Kidney epithelial cell (primary cell): ENCODE measurements around the gene IL34. TPM values are rescaled to one million over a fixed set of nuclear protein-coding genes. Genes with fewer than 3 reads are reported as not detected.

Experiments used
- DNase-seq: peaks from one replicate; pipeline ENCODE4 v3.0.0-alpha.2; 2010; ENCODE audit warnings: low read depth
- H3K27me3 ChIP-seq: 2 replicates; pipeline ENCODE4 v1.6.0; 2011; ENCODE audit warnings: low read length; ENCODE audit not compliant: control insufficient read depth, insufficient read depth
- H3K36me3 ChIP-seq: 2 replicates; pipeline ENCODE4 v1.5.1; 2011; ENCODE audit warnings: low read length; ENCODE audit not compliant: control insufficient read depth, insufficient read depth
- H3K4me3 ChIP-seq: 2 replicates; pipeline ENCODE4 v1.5.1; 2011; ENCODE audit warnings: low read depth, mild to moderate bottlenecking, control low read depth, low read length
- CTCF ChIP-seq: IDR thresholded peaks from 2 replicates; pipeline ENCODE4 v1.5.1; 2011; ENCODE audit warnings: mild to moderate bottlenecking, moderate library complexity, low read length, control low read depth, inconsistent platforms; ENCODE audit not compliant: insufficient read depth, poor library complexity, severe bottlenecking
- total RNA-seq: library from RNA; depleted of rRNA; stranded (reverse); fragments of >200 nt; gene quantifications from 2 replicates; pipeline ENCODE4 v1.2.3, GENCODE V29; 2015

IL34 gene
- total RNA-seq, 1 donor from 2014 or later: 0.25 TPM

DNA sequence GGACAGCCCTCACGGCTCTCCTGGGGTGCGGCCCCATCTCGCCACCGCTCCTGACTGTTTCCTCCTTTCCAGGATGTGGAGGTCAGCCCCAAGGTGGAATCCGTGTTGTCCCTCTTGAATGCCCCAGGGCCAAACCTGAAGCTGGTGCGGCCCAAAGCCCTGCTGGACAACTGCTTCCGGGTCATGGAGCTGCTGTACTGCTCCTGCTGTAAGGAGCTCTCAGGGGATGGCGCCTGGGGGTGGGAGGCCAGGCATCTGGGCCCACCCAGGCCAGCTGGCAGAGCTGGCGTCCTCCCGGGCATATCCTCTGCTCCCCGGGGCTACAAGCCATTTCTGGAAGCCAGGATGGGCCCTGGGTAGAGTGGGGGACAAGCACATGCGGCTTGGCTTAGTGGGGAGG lies 13.2 kb downstream of the IL34 start:
- Histone ChIP-seq H3K27me3 (no peaks in the 10 kb centered on the region), H3K4me3 (no peak overlapping the region), H3K36me3 (no peaks in the 10 kb centered on the region)
- no peak for TF ChIP-seq CTCF
- DNase-seq: no peak

- TF ChIP-seq CTCF: no peak
- no peak for DNase-seq
- H3K36me3 ChIP-seq: peaks cover 2% of the 10 kb centered on the region
- no peak overlapping the region for H3K4me3 ChIP-seq
- no peaks in the 10 kb centered on the region for H3K27me3 ChIP-seq
Observed at GRCh38 chr16:70659953-70660671, 13.8 kb downstream of the IL34 start.

DNA sequence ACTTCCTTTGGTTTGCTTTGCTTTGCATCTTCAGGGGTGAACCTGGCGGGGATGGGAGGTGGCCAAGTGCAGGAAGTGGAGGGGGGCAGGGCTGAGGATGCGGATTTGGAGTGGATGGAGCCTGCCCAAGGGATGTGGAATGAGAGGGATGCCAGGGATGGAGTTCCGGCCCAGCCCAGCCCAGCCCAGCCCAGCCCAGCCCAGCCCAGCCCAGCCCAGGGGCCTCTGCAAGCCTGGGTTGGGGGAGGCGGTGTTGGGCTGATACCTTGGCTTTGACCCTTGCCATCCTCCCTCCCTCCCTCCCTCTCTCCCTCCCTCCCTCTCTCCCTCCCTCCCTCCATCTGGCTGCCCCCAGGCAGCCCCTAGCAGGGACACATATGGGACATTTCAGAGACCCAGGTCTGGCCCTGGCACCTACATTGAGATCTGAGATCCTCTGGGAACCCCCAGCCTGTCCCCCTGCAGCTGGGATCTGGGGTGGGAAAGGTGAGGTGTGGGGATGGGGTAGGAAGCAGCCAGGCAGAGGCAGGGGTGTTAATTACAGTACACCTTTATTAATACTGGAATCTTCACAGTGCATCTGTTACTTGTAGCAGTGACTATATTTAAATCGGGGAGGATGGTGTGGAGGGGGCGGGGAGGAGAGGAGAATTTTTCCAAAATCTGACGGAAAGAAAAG lies 14.5 kb downstream of the IL34 start:
- no peak for TF ChIP-seq CTCF
- Histone ChIP-seq H3K4me3 (no peak overlapping the region), H3K36me3 (peaks cover 2% of the 10 kb centered on the region), H3K27me3 (no peaks in the 10 kb centered on the region)
- DNase-seq: no peak

- H3K36me3 ChIP-seq: peaks cover 3% of the 10 kb centered on the region
- TF ChIP-seq CTCF: no peak
- no peaks in the 10 kb centered on the region for H3K27me3 ChIP-seq
- H3K4me3 ChIP-seq: no peak overlapping the region
- DNase-seq: no peak
Observed at GRCh38 chr16:70661534-70661917, 15.2 kb downstream of the IL34 start.

- Histone ChIP-seq H3K4me3 (no peak overlapping the region), H3K27me3 (no peaks in the 10 kb centered on the region), H3K36me3 (peaks cover 5% of the 10 kb centered on the region)
- no peak for TF ChIP-seq CTCF
- DNase-seq: no peak
Observed at GRCh38 chr16:70661918-70662641, 15.7 kb downstream of the IL34 start.
